ACC112 (cell line): Measurements from ENCODE around the gene CCK.
"Not testable (repeated sequence)": the region's sequence is repeated elsewhere in the genome, so short reads cannot be mapped to it uniquely, and the experiment has no call there.

ENCODE experiments used
- H2AFZ ChIP-seq: fragments of 200-600 bp; sonication (generic); one replicate; pipeline ENCODE4 v1.6.0; 2017; ENCODE audit warnings: antibody characterized with exemption, low read length; ENCODE audit not compliant: unreplicated experiment
- H3K27ac ChIP-seq: fragments of 200-600 bp; sonication (generic); 2 replicates; pipeline ENCODE4 v1.5.1; 2014; ENCODE audit warnings: low read depth, mild to moderate bottlenecking, antibody characterized with exemption, low read length, moderate library complexity
- H3K27me3 ChIP-seq: fragments of 200-600 bp; sonication (generic); 2 replicates; pipeline ENCODE4 v1.6.1; 2014; ENCODE audit warnings: mild to moderate bottlenecking, antibody characterized with exemption, low read length, moderate library complexity, mixed read lengths; ENCODE audit not compliant: insufficient read depth
- H3K36me3 ChIP-seq: fragments of 200-600 bp; sonication (generic); 2 replicates; pipeline ENCODE4 v1.6.1; 2016; ENCODE audit warnings: mild to moderate bottlenecking, antibody characterized with exemption, low read length, moderate library complexity, mixed read lengths; ENCODE audit not compliant: insufficient read depth
- H3K4me1 ChIP-seq: fragments of 200-600 bp; sonication (generic); one replicate; pipeline ENCODE4 v1.6.1; 2016; ENCODE audit warnings: low read length, mixed read lengths; ENCODE audit not compliant: insufficient read depth, unreplicated experiment, control insufficient read depth
- H3K4me3 ChIP-seq: fragments of 200-600 bp; sonication (generic); 2 replicates; pipeline ENCODE4 v1.5.1; 2014; ENCODE audit warnings: mild to moderate bottlenecking, low read depth, low read length
- H3K79me2 ChIP-seq: fragments of 200-600 bp; sonication (generic); one replicate; pipeline ENCODE4 v1.6.0; 2016; ENCODE audit warnings: low read length; ENCODE audit not compliant: control insufficient read depth, unreplicated experiment, insufficient read depth

CCK gene

DNA sequence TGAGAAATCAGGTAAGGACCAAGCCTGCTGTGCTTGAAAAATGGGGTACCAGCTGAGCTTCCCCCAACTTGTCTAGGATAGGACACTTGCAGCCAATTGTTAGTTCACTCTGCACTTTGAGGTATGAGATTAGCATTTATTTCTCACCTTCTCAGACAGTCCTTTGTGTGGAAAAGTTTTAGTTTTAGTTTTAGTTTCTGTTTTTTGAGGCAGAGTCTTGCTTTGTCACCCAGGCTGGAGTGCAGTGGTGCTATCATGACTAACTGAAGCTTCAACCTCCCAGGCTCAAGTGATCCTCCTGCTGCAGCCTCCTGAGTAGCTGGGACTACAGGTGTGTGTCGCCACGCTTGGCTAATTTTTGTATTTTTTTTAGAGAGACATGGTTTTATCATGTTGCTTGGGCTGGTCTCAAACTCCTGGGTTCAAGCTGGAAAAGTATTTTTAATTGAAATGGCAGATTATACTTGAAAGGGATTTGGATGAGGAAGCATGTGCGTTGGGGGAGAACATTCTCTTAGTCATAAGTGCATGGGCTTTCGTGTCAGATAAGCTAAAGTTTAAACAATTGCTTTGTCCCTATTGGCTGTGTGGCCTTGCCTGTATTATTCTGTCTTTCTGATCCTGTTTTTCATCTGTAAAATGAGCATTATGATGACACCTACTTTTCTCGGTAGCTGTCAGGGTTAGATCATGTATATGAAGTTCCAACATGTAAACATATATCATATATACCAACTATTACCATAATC, 25.2 kb upstream of the CCK start:
- H3K79me2 ChIP-seq, result no peaks in the 10 kb centered on the region
- no peak overlapping the region for H2AFZ ChIP-seq

DNA sequence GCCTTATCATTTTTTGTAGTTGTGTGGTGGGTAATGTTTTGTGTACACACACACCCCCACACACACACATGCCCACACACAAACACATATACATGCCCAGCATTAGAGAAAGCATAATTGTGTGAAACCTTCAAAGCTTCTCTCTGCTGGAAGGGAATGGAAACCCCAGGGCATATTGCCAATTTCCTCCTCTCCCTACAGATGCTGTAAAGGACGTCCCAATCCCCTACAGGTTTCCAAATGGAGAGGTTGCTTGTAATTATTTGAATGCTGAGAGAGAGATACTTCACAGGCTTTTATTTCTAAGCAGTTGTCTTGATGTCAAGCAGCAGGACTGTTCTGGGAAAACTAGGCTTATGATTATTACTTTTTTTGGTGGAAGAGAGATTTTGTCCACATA, 23.0 kb upstream of the CCK start:
- H3K27ac ChIP-seq, result no peak overlapping the region
- no peak overlapping the region for H3K4me3 ChIP-seq
- no peaks in the 10 kb centered on the region for H3K79me2 ChIP-seq
- no peak overlapping the region for H2AFZ ChIP-seq
- H3K36me3 ChIP-seq, result no peaks in the 10 kb centered on the region
- H3K4me1 ChIP-seq, result no peaks in the 10 kb centered on the region
- H3K27me3 ChIP-seq, result peaks cover 20% of the 10 kb centered on the region

More for the DNA sequence above, 25.2 kb upstream of the CCK start:
- Histone ChIP-seq H3K4me1 (no peaks in the 10 kb centered on the region), H3K27me3 (peaks cover 34% of the 10 kb centered on the region), H3K4me3 (no peak overlapping the region), H3K36me3 (no peaks in the 10 kb centered on the region), H3K27ac (no peak overlapping the region)

DNA sequence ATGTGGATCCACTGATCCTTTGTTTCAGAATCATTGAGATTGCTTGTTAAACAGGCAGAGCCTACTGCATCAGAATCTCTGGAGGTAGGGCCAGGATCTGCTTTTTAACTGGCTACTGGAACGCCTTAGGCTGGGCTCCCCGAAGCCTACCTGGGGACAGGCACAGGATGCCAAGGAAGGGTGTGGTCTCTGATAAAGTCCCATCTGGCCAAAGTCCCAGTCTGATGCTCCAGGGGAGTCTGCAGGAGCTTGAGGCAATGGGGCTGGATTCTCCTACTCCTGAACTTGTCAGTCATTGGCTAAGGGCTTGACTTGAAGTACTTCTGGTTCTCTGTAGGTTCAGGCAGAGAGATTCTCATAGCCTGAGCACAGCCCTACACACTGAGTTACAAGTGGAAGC, 22.4 kb upstream of the CCK start:
- H3K36me3 ChIP-seq, result no peaks in the 10 kb centered on the region
- H3K4me3 ChIP-seq, result no peak overlapping the region
- no peak overlapping the region for H2AFZ ChIP-seq
- H3K27ac ChIP-seq, result no peak overlapping the region
- H3K27me3 ChIP-seq, result peaks cover 20% of the 10 kb centered on the region
- no peaks in the 10 kb centered on the region for H3K79me2 ChIP-seq
- H3K4me1 ChIP-seq, result no peaks in the 10 kb centered on the region

DNA sequence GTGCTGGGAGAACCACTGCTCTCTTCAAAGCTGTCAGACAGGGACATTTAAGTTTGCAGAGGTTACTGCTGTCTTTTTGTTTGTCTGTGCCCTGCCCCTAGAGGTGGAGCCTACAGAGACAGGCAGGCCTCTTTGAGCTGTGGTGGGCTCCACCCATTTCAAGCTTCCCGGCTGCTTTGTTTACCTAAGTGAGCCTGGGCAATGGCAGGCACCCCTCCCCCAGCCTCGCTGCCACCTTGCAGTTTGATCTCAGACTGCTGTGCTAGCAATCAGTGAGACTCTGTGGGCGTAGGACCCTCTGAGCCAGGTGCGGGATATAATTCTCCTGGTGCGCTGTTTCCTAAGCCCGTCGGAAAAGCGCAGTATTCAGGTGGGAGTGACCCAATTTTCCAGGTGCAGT, 21.4 kb upstream of the CCK start:
- not testable (repeated sequence) for H3K27ac ChIP-seq, H3K79me2 ChIP-seq, H3K4me1 ChIP-seq, H3K4me3 ChIP-seq, H3K36me3 ChIP-seq, H2AFZ ChIP-seq
- H3K27me3 ChIP-seq, result peaks cover 20% of the 10 kb centered on the region

DNA sequence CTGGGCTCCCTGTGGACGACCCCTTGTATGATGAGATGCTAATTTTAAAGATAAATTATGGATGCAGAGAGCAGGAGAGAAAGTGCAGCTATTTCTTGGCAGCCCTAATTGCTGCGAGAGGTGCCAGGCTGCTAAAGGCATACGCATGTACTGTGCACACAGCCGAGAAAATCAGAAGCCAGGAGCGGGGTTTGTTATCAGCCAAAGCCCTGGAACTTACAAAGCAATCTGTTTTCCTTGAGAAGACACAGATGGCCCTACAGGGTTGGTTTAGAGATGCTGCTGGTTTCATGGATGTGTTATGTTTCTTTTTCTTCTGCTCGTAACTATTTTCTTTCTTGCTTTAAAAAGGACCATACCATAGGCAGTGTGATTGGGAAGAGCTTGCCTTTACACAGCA, 11.7 kb upstream of the CCK start:
- peaks cover 48% of the 10 kb centered on the region for H3K27me3 ChIP-seq
- H3K36me3 ChIP-seq, result no peaks in the 10 kb centered on the region
- H3K4me3 ChIP-seq, result no peak overlapping the region
- no peak overlapping the region for H2AFZ ChIP-seq
- H3K4me1 ChIP-seq, result no peaks in the 10 kb centered on the region
- no peaks in the 10 kb centered on the region for H3K79me2 ChIP-seq
- no peak overlapping the region for H3K27ac ChIP-seq

DNA sequence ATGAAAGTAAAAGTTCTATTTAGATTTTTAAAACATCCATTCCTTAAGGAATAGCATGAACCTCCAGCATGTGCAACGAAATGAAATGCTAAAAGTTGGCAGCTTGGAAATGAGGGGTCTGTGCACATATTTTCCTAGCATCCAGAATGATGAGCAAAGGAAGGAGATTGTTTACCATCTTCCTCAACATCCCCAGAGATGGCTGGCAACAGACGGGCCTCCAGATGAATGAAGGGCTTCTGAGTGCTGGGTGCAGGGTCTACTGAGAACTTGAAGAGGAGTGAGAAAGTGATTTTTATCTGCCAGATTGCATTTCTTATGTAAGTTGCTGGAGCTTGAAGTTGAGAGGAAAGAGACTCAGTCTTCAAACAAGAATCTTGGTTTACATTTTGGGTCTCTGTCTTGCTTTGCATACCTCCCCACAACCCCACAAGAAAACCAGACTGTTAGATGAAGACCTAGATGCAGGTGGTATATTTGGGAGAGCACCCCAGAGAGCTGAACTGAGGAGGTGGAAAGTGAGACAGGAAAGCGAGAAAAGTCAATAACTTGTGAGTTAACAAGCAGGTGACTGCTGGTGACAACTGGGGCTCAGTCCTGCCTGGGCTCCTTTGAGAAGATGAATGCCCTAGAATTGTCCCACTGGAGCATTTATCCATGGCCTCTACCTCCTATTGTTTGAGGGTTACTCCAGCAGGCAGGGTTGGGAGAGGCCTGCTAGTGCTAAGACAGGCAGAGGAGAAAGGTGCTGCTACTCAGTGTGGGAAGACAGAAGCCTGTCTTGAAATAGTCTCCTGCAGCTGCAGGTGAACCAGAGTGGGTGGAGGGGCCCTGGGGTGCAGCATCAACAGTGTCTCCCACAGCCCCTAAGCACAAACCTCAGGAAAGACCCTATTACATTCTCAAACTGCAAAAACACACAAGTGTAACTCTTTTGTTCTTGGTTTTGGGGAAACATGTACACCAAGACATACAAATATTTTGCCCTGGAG, 10.5 kb upstream of the CCK start:
- peaks cover 60% of the 10 kb centered on the region for H3K27me3 ChIP-seq
- no peaks in the 10 kb centered on the region for H3K4me1 ChIP-seq
- no peaks in the 10 kb centered on the region for H3K36me3 ChIP-seq
- no peaks in the 10 kb centered on the region for H3K79me2 ChIP-seq
- H2AFZ ChIP-seq, result no peak overlapping the region
- no peak overlapping the region for H3K4me3 ChIP-seq
- H3K27ac ChIP-seq, result no peak overlapping the region

DNA sequence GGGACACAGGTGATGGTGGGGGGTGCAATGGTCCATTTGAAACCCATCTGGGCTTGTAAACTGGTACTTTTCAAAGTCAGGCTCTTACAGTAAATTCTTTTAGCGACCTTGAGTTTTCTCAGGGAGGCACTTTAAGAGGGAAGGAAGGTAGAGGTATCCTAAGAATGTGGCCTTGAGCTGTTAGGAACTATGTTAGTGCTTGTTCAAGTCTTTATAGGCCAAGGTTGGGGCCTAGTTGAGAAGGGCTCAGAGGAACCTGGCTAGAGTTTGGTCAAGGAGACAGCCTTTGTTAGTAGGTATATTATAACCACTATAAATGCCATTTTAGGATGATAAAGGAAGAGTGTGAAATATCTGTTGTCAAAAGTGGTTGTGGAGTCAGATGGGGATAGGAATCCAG, 9.2 kb upstream of the CCK start:
- no peaks in the 10 kb centered on the region for H3K4me1 ChIP-seq
- H3K27me3 ChIP-seq, result peaks cover 72% of the 10 kb centered on the region
- H3K79me2 ChIP-seq, result no peaks in the 10 kb centered on the region
- H2AFZ ChIP-seq, result no peak overlapping the region
- no peaks in the 10 kb centered on the region for H3K36me3 ChIP-seq
- H3K4me3 ChIP-seq, result no peak overlapping the region
- H3K27ac ChIP-seq, result no peak overlapping the region

DNA sequence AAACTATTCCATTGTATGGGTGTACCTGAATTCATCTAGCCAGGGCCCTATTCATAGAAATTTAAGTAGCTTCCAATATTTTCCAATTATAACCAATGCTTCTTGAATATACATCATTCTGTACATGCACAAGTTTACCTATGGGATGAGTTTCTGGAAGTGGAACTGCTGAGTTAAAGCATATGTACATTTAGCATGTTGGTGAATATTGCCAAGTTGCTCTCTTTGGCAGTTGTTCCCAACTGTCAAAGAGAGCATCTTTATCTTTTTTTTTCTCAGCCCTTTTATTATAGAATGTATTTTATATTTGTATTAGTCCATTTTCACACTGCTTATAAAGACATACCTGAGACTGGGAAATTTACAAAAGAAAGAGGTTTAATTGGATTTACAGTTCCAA, 8.3 kb upstream of the CCK start:
- Histone ChIP-seq H3K4me3 (no peak overlapping the region), H3K4me1 (no peaks in the 10 kb centered on the region), H3K27me3 (peaks cover 81% of the 10 kb centered on the region), H3K79me2 (no peaks in the 10 kb centered on the region), H3K27ac (no peak overlapping the region), H3K36me3 (no peaks in the 10 kb centered on the region), H2AFZ (no peak overlapping the region)

DNA sequence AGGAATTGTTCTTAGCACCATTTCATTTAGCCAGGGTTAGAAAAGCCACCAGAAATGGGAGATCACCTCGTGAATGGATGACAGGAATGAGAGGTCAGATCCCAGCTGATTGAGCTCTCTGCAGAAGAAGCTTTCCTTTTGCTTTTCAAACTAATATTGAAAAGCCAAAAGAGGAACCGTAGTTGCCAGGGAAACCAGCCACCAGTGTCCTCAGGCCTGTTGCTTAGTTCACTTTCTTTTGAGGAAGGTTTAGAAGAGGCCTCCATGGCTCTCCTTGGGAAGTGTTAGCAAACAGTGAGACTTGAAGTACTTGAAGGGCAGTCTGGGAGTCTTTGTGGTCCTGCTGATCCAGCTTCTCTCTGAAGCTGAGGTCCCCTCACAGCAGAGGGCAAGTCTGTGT, 7.4 kb upstream of the CCK start:
- no peak overlapping the region for H3K4me3 ChIP-seq
- no peaks in the 10 kb centered on the region for H3K4me1 ChIP-seq
- H3K27me3 ChIP-seq, result peaks cover 85% of the 10 kb centered on the region
- H2AFZ ChIP-seq, result no peak overlapping the region
- no peaks in the 10 kb centered on the region for H3K36me3 ChIP-seq
- no peaks in the 10 kb centered on the region for H3K79me2 ChIP-seq
- H3K27ac ChIP-seq, result no peak overlapping the region

DNA sequence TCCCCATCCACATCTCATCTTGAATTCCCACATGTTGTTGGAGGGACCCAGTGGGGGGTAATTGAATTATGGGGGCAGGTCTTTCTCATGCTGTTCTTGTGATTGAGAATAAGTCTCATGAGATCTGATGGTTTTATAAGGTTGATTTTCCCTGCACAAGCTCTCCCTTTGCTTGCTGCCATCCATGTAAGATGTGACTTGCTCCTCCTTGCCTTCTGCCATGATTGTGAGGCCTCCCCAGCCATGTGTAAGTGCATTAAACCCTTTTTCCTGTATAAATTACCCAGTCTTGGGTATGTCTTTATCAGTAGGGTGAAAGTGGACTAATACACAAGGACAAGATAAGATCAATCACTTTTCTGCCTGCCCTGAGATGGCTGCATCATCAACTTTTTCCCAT, 5.8 kb upstream of the CCK start:
- Histone ChIP-seq H2AFZ (no peak overlapping the region), H3K4me3 (no peak overlapping the region), H3K79me2 (no peaks in the 10 kb centered on the region), H3K27me3 (peaks cover 85% of the 10 kb centered on the region), H3K27ac (no peak overlapping the region), H3K4me1 (no peaks in the 10 kb centered on the region), H3K36me3 (no peaks in the 10 kb centered on the region)

DNA sequence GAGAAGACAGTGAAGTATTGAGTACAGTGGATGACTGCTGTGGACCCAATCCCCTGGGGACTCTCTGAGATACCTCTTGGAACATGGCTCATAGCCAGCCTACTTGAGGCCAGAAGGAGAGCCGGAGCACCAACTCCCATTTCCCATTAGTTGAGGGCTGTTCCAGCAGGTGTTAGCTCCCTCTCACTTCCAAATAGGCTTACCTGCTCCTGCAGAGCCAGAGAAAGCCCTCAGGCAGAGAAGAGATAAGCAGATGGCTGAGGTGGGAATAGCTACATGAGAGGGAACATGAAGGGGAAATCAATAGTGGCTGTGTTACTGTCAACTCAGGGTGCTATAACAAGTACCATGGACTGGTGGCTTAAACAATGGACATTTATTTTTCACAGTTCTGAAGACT, 4.6 kb upstream of the CCK start:
- Histone ChIP-seq H3K27me3 (peaks cover 82% of the 10 kb centered on the region), H2AFZ (no peak overlapping the region), H3K4me1 (no peaks in the 10 kb centered on the region), H3K4me3 (no peak overlapping the region), H3K27ac (no peak overlapping the region), H3K79me2 (no peaks in the 10 kb centered on the region), H3K36me3 (no peaks in the 10 kb centered on the region)
